Fibroblast of villous mesenchyme (primary cell): ENCODE measurements around the gene NSDHL. TPM values are rescaled to one million over a fixed set of nuclear protein-coding genes. Genes with fewer than 3 reads are reported as not detected.

Experiments used
- DNase-seq: peaks from one replicate; pipeline ENCODE4 v3.0.0-alpha.2; 2010; ENCODE audit warnings: low read depth
- H3K4me3 ChIP-seq: 2 replicates; pipeline ENCODE4 v1.5.1; 2011; ENCODE audit warnings: low read depth, mild to moderate bottlenecking, low read length
- CTCF ChIP-seq: IDR thresholded peaks from 2 replicates; pipeline ENCODE4 v1.5.1; 2012; ENCODE audit warnings: low read depth, mild to moderate bottlenecking, low read length; ENCODE audit not compliant: insufficient read depth
- total RNA-seq: library from RNA; depleted of rRNA; stranded (reverse); fragments of >200 nt; gene quantifications from 2 replicates; pipeline ENCODE4 v1.2.3, GENCODE V29; 2012

The NSDHL gene
- total RNA-seq, 1 donor: 28.5 TPM

- no peak for DNase-seq
- no peak overlapping the region for H3K4me3 ChIP-seq
- no peak for TF ChIP-seq CTCF
These were observed 13.0 kb downstream of the NSDHL start for GRCh38 chrX:152843852-152844251.

- DNase-seq: no peak
- no peak for TF ChIP-seq CTCF
- H3K4me3 ChIP-seq: no peak overlapping the region
These were observed 13.4 kb downstream of the NSDHL start for GRCh38 chrX:152844256-152844655.

GRCh38 chrX:152845618-152846240 lies 14.9 kb downstream of the NSDHL start:
- no peak for DNase-seq
- no peak for TF ChIP-seq CTCF
- no peak overlapping the region for H3K4me3 ChIP-seq

GRCh38 chrX:152847281-152847680 lies 16.4 kb downstream of the NSDHL start:
- no peak for TF ChIP-seq CTCF
- no peak for DNase-seq
- no peak overlapping the region for H3K4me3 ChIP-seq

GRCh38 chrX:152850465-152850864 lies 19.6 kb downstream of the NSDHL start:
- DNase-seq: no peak
- no peak for TF ChIP-seq CTCF
- H3K4me3 ChIP-seq: no peak overlapping the region

GRCh38 chrX:152853986-152854385 lies 23.1 kb downstream of the NSDHL start:
- no peak for TF ChIP-seq CTCF
- DNase-seq: no peak
- H3K4me3 ChIP-seq: no peak overlapping the region

GRCh38 chrX:152861116-152861515 lies 30.3 kb downstream of the NSDHL start:
- DNase-seq: peak; percentile 93

More at GRCh38 chrX:152861116-152861515, 30.3 kb downstream of the NSDHL start:
- TF ChIP-seq CTCF: no peak
- no peak overlapping the region for H3K4me3 ChIP-seq
